ENCODE measurements around the gene OPRM1.
"Not testable (repeated sequence)": the region's sequence is repeated elsewhere in the genome, so short reads cannot be mapped to it uniquely, and the experiment has no call there.

OPRM1 gene

DNA sequence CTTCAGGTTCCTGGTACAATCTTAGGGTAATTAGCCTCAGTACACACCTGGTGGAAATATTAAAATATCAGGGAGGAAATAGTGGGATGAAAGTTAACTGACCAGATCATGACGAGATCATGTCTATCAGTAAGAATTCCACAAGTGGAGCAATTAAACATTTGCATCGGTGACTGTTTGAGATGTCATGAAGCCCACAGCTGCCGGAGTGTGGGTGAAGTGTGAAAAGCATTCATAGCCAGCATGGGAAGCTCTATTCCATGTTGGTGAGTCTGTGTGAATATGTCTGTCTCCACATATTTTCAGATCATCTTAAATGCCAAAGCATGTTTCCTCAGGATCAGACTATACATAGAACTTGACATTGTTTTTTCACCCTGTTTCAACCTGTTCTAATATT lies 174.7 kb downstream of the OPRM1 start:
- no peak for DNase-seq

DNA sequence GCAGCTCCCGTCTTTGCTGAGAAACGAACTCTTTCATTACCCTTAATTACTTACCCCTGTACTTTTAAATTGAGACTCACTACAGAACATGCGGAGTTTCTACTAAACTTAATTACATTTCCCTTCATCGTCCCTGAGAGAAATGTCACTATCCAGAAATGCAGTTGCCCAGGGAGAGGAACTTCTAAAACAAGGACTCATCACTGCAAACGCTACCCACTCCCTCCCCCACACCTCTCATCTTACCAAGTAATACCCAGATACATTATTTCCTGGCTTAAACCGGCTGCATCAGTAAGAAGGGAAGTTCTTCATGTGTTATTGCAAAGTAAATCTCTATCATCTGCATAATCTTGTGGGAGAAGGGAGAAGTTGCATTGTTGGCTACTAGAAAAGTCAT lies 179.3 kb downstream of the OPRM1 start:
- DNase-seq = no peak

DNA sequence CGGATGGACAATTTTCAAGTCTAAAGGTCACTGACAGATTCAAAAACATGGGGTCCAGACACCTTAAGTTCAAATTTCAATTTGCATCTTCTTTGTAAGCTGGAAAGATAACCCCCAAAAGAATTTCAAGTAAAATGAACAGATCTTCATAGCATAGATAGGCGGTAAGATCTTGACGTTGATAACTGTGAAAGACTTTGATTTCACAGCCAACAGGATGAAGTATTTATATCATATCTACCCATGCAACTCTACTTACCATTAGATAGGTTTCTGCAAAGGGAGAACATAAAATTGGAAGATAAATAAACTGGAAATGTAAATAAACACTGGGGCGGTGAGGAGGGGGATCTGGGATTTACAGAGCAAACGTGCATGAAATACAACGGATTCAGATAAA lies 179.7 kb downstream of the OPRM1 start:
- DNase-seq = no peak

DNA sequence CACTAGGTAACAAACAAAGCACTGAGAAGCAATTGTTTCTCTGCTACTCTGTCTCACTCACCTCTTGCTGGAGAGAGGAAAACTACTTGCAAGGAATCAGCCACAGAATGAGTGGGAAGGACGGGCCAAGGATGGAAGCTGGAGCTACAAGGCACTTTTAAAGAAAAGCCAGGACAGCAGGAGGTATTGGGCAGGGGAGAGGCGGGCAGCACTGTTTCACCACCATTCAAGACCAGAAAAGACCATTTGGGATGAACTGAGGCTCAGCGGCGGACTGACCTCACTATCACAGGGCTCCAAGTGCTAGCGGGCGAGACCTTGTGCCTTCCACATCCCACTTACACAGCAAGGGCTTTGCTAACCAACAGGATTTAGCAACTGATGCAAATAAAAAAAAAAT lies 180.2 kb downstream of the OPRM1 start:
- DNase-seq = no peak

DNA sequence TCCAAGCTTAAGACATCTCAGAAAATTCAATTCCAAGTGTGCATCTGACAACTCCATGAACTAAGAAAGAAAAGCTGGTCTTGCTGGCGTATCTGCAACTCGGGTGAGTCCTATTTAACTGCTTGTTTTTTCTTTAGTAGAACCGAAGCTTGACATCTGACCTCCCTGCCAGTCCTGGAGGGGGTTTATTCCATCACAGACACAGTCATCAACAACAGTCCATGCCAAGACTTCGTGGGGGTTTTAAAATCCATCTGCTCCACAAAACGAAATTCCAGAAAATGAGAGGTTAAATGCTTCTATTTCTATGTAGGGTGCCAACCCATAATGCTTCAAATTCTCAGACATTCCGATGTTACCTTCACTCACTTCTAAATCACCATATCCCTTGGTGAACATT lies 183.7 kb downstream of the OPRM1 start:
- DNase-seq = no peak

DNA sequence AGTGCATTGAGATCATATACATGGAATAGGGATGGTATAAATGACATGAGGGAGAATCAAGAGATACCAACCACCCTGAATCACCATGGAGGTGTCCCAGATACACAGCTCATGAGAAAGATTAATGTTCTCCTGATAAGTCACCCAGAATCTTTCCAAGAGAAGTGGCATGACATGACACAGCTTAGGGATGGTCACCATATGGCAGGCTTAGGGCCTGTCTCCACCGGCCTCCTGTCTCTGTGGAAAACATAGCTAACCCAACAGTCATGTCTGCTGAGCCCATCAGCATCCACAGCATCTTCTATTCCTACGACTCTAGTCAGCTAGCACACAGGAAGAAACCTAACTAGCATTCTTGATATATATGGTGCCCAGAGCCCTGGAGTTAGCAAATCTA lies 184.3 kb downstream of the OPRM1 start:
- no peak for DNase-seq

DNA sequence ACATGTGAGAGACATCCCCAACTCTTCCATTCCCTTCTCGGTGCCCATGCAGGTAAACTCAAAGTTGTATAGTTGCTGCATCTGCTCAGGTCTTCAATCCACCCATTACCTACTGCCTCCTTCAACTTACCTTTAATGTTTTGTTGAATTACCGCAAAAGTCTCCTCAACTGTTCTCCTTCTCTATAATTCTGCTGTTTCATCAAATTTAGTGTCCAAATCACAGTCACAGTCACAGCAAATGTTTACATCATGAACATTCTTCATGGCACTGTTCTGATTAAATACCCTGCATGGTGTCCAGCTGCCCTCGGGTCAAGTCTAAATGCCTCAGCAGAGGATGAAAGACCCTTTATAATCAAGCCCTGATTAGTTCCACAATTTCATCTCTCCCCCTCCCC lies 187.4 kb downstream of the OPRM1 start:
- no peak for DNase-seq

DNA sequence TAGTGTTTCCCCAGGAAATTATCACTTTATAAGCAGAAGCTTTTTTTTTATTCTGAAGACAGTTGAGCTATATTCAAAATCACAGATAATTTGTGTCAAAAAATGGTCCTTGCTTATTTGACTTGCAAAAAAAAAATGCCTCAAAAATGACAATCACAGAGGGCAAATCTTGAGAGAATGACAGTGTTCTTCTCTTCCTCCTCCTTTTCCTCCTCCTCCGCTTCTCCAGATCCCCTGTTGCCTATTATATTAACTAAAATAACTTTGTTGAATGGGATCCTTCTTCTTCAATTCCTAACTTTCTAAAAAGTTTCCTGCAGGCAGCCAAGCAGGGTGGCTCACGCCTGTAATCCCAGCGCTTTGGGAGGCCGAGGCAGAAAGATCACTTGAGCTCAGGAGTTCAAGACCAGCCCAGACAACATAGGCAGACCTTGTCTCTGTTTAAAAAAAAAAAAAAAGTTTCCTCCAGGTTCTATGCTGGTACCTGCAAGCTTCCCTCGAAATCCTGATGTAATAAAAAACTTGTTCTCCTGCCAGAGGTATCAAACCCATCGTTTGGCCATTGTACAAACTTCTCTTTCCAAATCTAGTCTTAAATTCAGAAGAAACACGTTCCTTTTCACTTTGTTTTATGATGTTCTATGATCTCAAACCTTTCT lies 189.0 kb downstream of the OPRM1 start:
- no peak for DNase-seq

DNA sequence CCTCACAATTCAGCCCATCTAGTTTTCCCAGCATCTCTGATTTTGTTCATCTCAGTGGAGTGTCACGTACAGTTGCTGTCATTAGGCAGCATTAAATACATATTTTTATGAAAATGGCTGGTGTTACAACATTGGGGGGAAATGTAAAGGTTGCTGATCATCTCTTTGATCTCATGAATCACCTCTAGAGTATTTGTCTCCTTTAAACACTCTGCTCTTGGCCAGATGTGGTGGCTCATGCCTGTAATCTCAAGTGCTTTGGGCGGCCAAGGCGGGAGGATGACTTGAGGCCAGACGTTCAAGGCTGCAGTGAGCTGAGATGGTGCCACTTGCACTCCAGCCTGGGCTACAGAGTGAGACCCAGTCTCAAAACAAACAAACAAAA lies 189.5 kb downstream of the OPRM1 start:
- no peak for DNase-seq

DNA sequence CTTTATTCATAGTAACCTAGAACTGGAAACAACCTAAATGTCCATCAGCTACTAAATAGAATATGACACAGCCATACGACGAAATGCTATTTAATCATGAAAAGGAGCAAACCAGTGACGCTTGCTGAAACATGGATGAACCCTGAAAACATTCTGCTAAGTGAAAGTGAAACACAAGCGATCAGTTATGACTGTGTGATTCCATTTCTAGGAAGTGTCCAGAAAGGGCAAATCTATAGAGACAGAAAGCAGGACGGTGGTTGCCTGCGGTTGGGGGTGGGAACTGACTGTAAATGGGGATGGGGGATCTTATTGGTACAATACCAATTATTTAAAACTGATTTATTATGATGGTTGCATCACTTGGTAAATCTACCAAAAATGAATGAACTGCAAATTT lies 190.7 kb downstream of the OPRM1 start:
- no peak for DNase-seq

DNA sequence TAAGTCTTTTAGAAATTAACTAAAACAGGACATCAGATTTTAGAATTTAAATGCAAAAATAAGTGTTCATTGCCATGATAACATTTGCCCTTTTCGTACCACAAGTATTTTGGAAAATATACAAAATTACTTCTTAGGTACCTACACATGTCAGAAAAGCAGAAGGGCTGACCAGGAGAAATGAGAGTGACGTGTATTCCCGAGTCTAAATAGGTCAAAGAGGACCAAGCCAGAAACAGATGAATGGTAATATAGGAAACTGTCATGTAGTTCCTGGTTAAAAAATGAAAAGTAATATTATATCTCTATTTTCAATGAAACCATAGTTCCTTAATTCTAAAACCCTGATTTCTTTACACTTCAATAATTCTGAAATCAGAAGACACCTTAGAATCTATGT lies 191.4 kb downstream of the OPRM1 start:
- DNase-seq = no peak

DNA sequence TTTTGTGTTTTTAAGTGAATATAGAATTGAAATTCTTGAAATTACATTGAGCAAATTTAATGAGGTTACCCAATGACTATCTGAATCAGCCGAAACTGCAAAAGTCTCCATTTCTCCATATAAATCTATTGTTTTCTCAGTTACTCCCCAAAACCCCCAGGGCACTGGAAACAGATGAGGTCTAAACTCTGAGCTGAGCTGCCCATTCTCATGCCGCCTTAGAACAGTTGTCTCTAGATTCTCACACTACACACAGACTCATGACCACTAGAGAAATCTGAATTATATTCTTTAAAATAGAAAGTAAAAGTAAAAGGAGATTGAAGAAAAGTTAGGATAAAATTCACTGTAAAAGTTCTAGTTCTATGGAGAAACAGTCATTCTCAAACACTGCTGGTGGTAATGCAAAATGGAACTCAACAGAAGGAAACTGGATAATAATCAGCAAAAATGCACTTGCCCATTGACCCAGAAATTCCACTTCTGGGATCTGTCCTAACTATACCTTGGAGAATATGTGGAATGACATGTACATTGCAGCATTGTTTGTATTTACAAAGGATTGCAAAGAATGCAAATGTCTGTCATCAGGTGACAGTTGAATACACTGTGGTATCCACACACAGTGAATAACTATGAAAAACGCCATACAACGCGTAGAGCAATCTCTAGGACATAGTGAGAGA lies 192.0 kb downstream of the OPRM1 start:
- no peak for DNase-seq

DNA sequence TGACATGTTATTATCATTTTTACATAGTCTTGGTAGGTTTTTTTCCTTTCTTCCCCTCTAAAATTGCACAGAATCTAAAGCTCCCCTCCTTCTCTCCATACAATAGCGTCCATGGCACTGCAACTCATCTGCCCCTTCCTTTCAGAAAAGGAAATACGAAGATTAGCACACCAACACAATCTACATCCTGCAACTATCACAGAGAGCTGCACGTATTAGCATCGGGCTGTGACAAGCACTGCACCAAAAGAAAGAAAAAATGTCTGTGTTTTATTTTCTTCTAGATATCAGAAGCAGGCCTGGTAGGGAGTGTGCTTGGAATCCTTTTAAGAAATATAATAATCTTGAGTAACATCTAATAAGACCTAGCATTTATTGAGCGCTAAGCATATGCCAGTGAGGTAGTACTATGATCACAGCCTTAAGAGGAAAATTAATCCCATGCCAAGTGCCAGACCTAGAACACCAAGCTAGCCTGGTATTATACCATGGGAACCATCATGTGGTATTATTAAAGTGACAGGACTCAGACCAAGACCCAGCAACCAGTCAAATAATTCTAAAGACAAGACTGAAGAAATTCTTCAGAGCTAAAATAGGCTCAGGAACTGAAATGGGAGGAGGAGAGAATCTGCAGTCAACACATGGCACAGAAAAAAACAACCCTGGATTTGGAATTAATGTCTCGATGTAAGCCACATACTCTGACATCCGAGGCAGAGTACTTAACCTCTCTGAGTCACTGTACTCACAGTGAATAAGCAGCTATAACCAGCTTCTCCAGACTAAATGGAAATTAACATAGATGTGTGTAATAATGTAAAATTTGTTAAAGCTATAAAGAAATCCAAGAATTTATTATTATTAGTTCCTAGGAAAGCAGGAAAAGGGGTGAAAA lies 193.2 kb downstream of the OPRM1 start:
- no peak for DNase-seq

DNA sequence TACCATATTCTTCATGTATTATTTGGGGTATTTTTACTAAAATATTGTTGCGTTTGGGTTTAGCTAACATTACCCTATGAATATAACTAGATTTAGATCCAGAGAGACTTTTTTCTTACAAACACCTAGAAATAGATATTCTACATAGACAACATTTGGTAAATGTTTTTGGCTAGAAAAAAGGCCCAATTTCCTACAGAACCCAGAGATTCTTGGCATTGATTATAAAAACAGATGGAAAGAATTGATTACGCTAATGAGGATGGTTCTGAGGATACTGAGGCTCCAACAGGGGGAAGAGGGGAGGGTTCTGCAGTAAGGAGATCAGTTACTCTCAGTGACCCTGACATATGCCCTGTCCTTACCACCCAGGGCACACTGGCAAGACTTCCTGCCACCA lies 194.3 kb downstream of the OPRM1 start:
- no peak for DNase-seq

DNA sequence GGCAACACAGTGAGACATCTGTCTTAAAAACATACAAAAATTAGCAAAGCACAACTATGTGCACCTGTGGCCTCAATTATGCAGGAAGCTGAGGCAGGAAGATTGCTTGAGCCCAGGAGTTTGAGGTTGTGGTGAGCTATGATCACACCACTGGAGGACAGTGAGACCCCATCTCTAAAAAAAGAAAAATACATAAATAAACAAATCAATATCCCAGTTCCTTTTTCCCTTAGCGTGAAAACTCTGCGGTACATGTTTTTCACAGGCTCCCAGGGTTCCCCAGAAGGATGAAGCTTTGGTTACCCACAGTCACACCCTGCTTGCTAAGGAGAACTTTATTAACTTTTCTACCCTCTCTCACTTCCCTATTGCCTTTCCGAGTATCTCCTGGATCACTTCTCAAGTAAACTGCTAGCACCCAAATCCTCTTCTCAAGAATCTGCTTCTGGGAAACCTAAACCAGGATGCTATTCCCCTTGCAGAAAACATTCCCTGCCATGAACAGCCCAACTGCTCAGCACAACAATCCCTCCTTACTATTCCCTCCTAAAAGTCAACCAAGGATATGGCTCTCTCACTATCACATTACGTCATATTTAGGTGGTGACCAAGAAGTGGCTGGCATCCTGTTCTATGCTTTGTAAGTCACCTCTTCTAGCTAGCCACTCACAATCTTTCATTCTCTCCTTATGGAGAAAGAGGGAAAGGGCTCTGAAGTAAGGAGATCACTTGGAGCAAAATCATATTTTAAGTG lies 195.2 kb downstream of the OPRM1 start:
- no peak for DNase-seq

DNA sequence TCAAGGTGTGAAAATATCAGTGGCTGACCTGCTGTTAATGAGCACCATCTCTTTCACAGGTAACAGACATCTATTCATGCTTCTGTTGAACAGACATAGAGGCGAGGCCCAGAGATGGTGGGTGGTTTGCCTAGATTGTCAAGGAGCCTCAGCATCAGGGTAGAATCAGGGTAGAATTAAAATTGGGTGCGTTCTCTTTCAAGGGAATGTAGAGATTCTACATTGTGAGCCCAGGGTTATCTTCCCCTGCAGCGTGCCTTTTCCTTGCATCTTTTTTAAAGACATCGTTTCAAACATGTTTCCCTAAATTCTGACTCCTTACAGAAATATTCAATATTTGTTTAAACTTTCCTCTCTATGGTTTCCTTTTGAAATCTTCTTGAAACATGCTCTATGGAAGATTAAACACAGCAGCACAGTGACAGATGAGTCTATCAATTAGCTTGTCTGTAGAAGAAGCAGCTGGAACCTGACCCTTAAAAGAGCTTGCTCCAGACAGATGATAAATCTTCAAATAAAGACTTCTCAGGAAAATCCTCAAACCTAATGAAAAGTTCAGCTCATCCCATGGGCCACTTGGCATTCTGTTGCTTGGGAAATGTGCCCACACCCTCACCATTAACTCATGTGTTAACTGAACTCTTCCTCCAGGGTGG lies 197.7 kb downstream of the OPRM1 start:
- no peak for DNase-seq

DNA sequence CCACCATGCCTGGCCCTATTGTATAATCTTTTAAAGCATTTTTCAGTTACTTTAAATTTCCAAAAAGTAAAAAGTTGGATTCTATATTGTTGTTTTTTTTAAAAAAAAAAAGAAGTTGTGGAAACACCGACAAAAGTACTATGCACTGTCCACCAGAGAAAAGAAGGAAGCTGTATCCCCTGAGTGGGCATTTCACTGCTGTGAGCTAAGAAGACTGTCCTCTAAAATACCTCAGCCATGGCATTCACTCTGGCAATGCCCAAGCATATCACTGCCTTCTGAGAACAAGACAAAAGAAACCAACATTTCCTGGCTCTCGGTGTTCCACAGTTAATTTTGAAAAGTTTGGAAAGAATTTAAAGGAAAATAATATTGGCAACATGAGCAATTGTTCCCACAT lies 199.8 kb downstream of the OPRM1 start:
- DNase-seq = no peak

DNA sequence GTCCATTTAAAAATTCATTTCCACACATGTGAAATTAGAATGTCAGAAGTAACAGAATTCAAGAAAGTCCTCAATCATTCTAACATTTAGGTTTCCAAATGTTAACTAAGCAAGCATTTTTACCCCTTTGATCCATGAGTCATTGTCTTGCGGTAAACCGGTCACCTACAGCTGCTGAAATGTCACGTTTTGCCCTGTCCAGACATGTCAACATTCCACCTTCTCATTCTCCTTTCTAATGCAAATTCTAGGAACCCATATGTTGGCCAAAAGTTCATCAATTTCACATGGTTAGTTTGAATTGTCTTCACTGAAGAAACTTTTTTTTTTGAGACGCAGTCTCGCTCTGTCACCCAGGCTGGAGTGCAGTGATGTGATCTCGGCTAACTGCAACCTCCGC lies 200.4 kb downstream of the OPRM1 start:
- DNase-seq = no peak

DNA sequence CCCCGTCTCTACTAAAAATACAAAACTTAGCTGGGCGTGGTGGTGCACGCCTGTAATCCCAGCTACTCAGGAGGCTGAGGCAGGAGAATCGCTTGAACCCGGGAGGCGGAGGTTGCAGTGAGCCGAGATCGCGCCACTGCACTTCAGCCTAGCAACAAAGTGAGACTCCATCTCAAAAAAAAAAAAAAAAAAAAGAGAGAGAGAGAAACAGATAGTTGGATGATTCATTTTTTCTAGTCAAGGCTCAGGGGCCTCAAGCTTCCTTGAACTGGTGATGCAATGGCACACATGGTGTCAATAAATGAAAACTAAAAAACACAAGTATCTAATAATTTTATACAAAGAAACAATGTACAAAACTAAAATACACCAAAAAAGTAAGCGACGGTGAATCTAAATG lies 202.0 kb downstream of the OPRM1 start:
- DNase-seq = not testable (repeated sequence)

DNA sequence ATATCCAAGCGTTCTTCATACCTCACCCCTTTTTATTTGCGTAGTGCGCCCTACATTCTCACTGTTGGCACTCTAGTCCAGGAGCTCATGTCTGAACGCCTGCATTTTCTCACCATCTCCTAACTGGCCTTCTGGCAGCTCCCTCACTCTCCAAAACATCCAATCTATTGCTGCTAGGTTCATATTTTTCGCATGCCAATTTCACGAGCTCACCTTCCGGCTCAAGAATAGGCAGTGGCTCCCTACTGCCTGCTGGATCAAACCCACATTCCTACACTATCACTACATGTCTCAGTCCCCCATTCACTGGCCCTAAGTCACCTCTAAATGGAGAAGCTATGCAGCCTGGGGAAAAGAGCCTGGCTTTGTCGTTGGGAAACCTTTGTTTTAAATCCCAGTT lies 202.5 kb downstream of the OPRM1 start:
- no peak for DNase-seq

DNA sequence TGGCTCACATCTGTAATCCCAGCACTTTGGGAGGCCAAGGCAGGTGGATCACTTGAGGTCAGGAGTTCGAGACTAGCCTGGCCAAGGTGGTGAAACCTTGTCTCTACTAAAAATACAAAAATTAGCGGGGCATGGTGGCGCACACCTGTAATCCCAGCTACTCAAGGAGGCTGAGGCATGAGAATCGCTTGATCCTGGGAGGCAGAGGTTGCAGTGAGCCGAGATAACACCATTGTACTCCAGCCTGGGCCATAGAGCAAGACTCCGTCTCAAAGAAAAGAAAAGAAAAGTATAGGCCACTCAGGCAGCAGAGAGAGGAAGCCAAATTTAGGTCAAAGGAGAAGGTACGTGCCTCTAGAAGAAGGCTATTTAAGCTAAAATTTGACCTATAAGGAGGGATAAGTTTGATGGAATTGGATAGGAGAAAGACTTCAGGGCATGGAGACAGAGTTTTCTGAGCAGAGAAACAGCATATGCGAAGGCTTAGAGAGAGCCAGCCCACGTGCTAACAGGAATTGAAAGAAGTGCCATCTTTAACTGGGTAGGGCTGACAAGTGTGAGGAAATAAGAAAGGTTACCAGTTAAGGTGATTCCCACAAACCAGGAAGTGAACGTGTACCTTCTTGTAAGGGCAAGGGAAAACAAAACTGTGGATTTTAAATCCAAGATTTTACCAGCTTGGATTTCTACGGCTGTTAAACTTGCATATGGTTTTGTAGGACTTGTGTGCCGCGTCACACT lies 203.7 kb downstream of the OPRM1 start:
- no peak for DNase-seq
